ENCODE measurements around the gene PGC.

PGC gene

GRCh38 chr6:41722969-41723529, 24.1 kb downstream of the PGC start:
- no peaks in the 10 kb centered on the region for H3K9me3 ChIP-seq (ENCODE audit: control insufficient read depth, insufficient read depth, low read length)
- no peaks in the 10 kb centered on the region for H3K36me3 ChIP-seq (ENCODE audit: insufficient read depth, low read length)
- peaks cover 14% of the 10 kb centered on the region; the same call in 1 of the 2 replicates for H3K4me1 ChIP-seq (ENCODE audit: insufficient read depth, low read length)
- no peak overlapping the region for H3K9ac ChIP-seq (ENCODE audit: low read depth, low read length)

GRCh38 chr6:41721414-41721813, 25.8 kb downstream of the PGC start:
- no peaks in the 10 kb centered on the region for H3K9me3 ChIP-seq (ENCODE audit: control insufficient read depth, insufficient read depth, low read length)
- H3K4me1 ChIP-seq (ENCODE audit: insufficient read depth, low read length): peaks cover 14% of the 10 kb centered on the region; the same call in 1 of the 2 replicates
- no peaks in the 10 kb centered on the region for H3K36me3 ChIP-seq (ENCODE audit: insufficient read depth, low read length)
- H3K9ac ChIP-seq (ENCODE audit: low read depth, low read length): no peak overlapping the region

DNA sequence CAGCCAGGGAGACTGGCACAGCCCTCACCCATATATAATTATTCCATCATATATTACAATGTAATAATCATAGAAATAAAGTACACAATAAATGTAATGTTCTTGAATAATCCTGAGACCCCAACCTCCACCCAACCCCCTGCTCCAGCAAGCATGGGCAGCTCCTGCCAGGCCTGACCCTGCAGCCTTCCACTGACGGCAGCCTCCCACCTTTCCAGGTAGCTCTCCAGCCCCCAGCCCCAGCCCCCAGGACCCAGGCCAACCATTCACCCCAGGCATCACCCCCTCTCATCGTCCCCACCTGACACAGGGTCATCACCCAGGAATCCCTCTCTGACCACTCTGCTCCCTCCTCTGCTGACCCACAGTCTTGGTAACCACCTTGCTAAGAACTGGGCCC, 26.4 kb downstream of the PGC start:
- no peaks in the 10 kb centered on the region for H3K9me3 ChIP-seq (ENCODE audit: control insufficient read depth, insufficient read depth, low read length)
- no peak overlapping the region for H3K9ac ChIP-seq (ENCODE audit: low read depth, low read length)
- no peaks in the 10 kb centered on the region for H3K36me3 ChIP-seq (ENCODE audit: insufficient read depth, low read length)
- peaks cover 14% of the 10 kb centered on the region; the same call in 1 of the 2 replicates for H3K4me1 ChIP-seq (ENCODE audit: insufficient read depth, low read length)

GRCh38 chr6:41720262-41720620, 27.0 kb downstream of the PGC start:
- H3K9me3 ChIP-seq (ENCODE audit: control insufficient read depth, insufficient read depth, low read length): no peaks in the 10 kb centered on the region
- H3K4me1 ChIP-seq (ENCODE audit: insufficient read depth, low read length): peaks cover 14% of the 10 kb centered on the region; the same call in 1 of the 2 replicates
- H3K36me3 ChIP-seq (ENCODE audit: insufficient read depth, low read length): no peaks in the 10 kb centered on the region
- no peak overlapping the region for H3K9ac ChIP-seq (ENCODE audit: low read depth, low read length)

DNA sequence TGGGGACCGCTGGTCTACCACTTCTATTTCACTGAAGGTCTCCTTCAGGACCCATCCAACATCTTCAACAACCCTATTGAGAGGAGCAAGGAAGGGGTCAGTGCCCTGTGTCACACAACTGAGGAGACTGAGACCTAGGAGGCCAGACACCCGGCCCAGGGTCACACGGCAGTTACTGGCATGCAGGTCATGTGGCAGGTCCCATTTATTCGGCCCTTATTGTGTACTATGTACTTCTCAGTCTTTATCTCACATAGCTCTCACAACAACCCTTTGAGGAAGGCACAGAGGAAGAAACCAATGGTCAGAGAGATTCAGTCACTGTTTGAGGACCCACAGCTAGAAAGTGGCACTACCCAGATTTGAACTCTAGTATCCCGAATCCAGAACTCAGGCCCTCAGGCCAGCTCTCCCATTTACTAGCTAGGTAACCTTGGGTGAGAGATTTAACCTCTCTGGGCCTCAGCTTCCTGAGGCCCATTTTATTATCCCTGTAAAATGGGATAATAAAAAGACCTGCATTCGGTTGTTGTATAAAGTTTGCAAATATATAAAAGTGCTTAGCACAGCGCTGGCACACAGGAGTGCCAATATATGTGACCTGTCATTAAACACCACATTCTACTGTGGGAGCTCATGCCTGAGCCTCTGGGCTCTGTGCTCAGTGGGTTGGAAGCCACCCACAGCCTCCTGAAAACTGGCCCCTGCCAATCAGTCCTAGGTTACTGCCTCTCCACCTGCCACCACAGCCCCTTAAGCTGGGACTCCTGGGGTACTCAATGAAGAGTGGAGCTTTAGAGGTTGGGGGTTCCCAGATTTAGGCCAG, 27.5 kb downstream of the PGC start:
- no peaks in the 10 kb centered on the region for H3K9me3 ChIP-seq (ENCODE audit: control insufficient read depth, insufficient read depth, low read length)
- H3K36me3 ChIP-seq (ENCODE audit: insufficient read depth, low read length): no peaks in the 10 kb centered on the region
- no peak overlapping the region for H3K9ac ChIP-seq (ENCODE audit: low read depth, low read length)
- H3K4me1 ChIP-seq (ENCODE audit: insufficient read depth, low read length): peaks cover 14% of the 10 kb centered on the region; the same call in 1 of the 2 replicates

DNA sequence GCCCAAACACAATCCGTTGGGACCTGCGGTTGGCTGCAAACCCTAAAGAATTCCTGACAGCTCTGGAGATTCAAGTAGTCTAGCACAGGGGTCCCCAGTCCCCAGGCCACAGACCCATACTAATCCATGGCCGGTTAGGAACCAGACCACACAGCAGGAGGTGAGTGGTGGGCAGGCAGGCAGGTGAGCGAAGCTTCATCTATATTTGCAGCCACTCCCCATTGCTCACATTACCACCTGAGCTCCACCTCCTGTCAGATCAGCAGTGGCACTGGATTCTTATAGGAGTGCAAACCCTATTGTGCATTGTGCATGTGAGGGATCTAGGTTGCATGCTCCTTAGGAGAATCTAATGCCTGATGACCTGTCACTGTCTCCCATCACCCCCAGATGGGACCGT, 28.4 kb downstream of the PGC start:
- H3K9me3 ChIP-seq (ENCODE audit: control insufficient read depth, insufficient read depth, low read length): no peaks in the 10 kb centered on the region
- H3K9ac ChIP-seq (ENCODE audit: low read depth, low read length): no peak overlapping the region
- no peaks in the 10 kb centered on the region for H3K36me3 ChIP-seq (ENCODE audit: insufficient read depth, low read length)
- H3K4me1 ChIP-seq (ENCODE audit: insufficient read depth, low read length): peaks cover 12% of the 10 kb centered on the region; the same call in 1 of the 2 replicates

DNA sequence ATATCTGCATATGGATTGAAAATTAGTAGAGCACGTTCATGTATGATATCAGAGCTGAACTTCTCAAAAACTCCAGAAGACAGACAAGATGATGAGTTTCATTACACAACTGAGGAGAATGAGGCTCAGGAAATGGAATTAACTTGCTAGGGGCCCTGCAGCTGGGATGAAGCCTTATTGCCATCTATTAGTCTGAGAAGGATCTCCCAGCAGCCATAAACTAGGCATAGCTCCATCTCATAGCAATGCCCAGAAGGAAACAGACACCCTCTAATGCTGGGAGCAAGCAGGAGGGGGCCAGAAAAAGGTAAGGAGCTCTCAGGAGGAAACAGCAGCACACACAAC, 29.8 kb downstream of the PGC start:
- Histone ChIP-seq H3K9me3 (ENCODE audit: control insufficient read depth, insufficient read depth, low read length) (no peaks in the 10 kb centered on the region), H3K4me1 (ENCODE audit: insufficient read depth, low read length) (peaks cover 7% of the 10 kb centered on the region; the same call in 1 of the 2 replicates), H3K36me3 (ENCODE audit: insufficient read depth, low read length) (no peaks in the 10 kb centered on the region), H3K9ac (ENCODE audit: low read depth, low read length) (no peak overlapping the region)

GRCh38 chr6:41716516-41717391, 30.4 kb downstream of the PGC start:
- no peak overlapping the region for H3K9ac ChIP-seq (ENCODE audit: low read depth, low read length)
- no peaks in the 10 kb centered on the region for H3K36me3 ChIP-seq (ENCODE audit: insufficient read depth, low read length)
- H3K9me3 ChIP-seq (ENCODE audit: control insufficient read depth, insufficient read depth, low read length): no peaks in the 10 kb centered on the region
- peaks cover 7% of the 10 kb centered on the region; the same call in 1 of the 2 replicates for H3K4me1 ChIP-seq (ENCODE audit: insufficient read depth, low read length)

GRCh38 chr6:41715795-41716515, 31.2 kb downstream of the PGC start:
- Histone ChIP-seq H3K9ac (ENCODE audit: low read depth, low read length) (no peak overlapping the region), H3K9me3 (ENCODE audit: control insufficient read depth, insufficient read depth, low read length) (no peaks in the 10 kb centered on the region), H3K4me1 (ENCODE audit: insufficient read depth, low read length) (peaks cover 7% of the 10 kb centered on the region; the same call in 1 of the 2 replicates), H3K36me3 (ENCODE audit: insufficient read depth, low read length) (no peaks in the 10 kb centered on the region)

DNA sequence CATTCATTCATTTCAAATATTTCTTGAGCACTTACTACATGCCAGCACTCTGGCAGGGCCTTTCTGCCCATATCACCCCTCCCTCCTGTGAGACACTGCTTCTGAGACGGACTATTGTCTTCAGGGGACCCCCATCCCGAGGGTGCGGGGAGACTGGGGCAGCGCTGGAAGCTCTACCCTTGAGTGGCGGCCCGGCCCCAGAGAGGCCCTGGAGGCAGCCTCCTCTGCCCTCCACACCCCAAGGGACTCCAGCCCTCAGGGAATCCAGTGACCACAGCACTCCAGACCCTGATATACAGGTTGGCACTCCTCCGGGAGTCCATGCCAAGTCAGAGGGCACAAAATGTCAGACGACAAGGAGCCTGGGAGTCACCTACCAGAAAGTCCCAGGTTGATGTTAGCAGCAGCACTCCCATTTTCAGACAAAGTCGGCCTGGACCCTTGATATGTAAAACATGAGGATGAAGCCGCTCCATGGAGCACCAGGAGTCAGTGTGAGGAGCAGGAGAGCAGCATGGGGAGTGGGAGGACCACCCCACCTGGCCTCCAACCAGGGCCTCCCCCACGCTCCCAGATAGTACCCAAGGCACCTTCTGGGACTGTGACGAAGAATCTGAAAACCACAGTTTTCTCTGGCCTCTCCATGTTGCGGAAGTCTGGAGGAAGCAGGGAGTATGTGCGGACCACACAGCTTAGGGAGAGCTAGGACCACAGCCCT, 32.5 kb downstream of the PGC start:
- no peaks in the 10 kb centered on the region for H3K9me3 ChIP-seq (ENCODE audit: control insufficient read depth, insufficient read depth, low read length)
- H3K9ac ChIP-seq (ENCODE audit: low read depth, low read length): no peak overlapping the region
- H3K36me3 ChIP-seq (ENCODE audit: insufficient read depth, low read length): no peaks in the 10 kb centered on the region
- peaks cover 7% of the 10 kb centered on the region; the same call in 1 of the 2 replicates for H3K4me1 ChIP-seq (ENCODE audit: insufficient read depth, low read length)

- no peaks in the 10 kb centered on the region for H3K36me3 ChIP-seq (ENCODE audit: insufficient read depth, low read length)
- peaks cover 7% of the 10 kb centered on the region; the same call in 1 of the 2 replicates for H3K4me1 ChIP-seq (ENCODE audit: insufficient read depth, low read length)
- no peaks in the 10 kb centered on the region for H3K9me3 ChIP-seq (ENCODE audit: control insufficient read depth, insufficient read depth, low read length)
- H3K9ac ChIP-seq (ENCODE audit: low read depth, low read length): no peak overlapping the region
Observed at GRCh38 chr6:41713650-41714291, 33.4 kb downstream of the PGC start.

DNA sequence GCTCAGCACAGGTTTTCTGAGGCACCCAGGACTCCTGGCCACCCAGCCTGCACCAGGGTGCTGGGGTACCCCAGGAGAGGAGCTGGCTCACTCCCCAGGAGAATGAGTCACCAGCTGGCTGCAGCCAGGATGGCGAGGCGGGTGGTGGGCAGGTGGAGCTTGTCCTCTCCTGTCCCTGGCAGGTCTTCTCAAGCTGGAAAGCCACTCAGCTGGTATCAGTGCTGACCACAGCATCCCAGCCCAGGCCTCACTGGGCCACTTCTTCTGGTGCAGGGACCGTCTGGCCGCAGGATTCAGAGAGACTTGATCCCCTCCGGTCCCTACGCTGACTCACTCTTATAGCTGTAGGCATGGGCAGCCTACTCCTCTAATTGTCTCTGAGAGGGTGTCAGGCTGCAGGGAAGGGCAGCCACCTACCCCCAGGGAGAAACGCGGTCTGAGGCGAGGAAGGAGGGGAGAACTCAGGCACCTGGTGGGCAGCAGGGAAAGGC, 34.0 kb downstream of the PGC start:
- H3K9me3 ChIP-seq (ENCODE audit: control insufficient read depth, insufficient read depth, low read length): no peaks in the 10 kb centered on the region
- H3K9ac ChIP-seq (ENCODE audit: low read depth, low read length): no peak overlapping the region
- peaks cover 7% of the 10 kb centered on the region; the same call in 1 of the 2 replicates for H3K4me1 ChIP-seq (ENCODE audit: insufficient read depth, low read length)
- no peaks in the 10 kb centered on the region for H3K36me3 ChIP-seq (ENCODE audit: insufficient read depth, low read length)

DNA sequence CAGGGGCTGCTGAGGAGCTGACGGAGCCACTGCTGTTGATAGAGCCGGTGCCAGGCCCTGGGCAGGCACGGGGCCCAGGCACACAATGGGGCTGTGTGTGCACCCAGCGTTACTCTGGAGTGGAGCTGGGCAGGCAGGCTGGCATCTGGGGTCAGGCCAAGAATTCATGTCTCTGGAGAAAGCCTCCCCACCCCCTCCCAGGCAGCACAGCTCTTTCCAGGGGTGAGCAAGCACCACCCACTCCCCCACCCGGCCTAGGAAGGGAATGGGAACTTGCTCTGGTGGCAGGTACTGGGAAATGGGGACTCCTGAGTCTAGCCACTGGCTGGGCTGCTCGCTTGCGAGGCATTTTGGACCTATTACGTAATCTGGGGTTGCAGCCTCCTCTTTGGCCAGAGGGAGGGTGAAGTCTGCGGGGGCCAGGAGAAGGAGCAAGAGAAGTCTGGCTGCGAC, 34.5 kb downstream of the PGC start:
- Histone ChIP-seq H3K9ac (ENCODE audit: low read depth, low read length) (no peak overlapping the region), H3K4me1 (ENCODE audit: insufficient read depth, low read length) (peaks cover 7% of the 10 kb centered on the region; the same call in 1 of the 2 replicates), H3K9me3 (ENCODE audit: control insufficient read depth, insufficient read depth, low read length) (no peaks in the 10 kb centered on the region), H3K36me3 (ENCODE audit: insufficient read depth, low read length) (no peaks in the 10 kb centered on the region)
